WI38 (cell line): Measurements from ENCODE around the gene MALSU1.

ENCODE experiments used
- H3K4me3 ChIP-seq: 2 replicates; pipeline ENCODE4 v1.5.1; 2011; ENCODE audit warnings: low read depth, mild to moderate bottlenecking, control low read depth, low read length
- TF ChIP-seq, protein P1 (sequence below): IDR thresholded peaks from 2 replicates; pipeline ENCODE4 v1.5.1; 2012; ENCODE audit warnings: low read depth, mild to moderate bottlenecking, control low read depth, low read length

MALSU1 gene

DNA sequence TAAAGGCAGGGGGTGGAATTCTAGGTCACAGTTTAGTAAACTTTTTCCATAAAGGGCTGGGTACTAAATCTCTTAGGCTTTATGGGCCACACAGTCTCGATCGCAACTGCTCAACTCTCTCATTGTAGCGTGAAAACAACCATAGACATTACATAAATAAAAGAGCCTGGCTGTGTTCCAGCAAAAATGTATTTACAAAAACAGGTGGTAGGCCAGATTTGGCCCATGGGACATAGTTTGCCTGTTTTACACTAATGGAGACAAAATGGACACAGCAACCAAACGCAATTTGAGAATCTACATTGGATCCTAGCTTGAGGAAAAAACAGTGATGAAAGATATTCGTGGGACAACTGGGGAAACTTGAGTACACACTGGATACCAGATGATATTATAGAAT is 23.2 kb upstream of the MALSU1 start:
- no peak overlapping the region for H3K4me3 ChIP-seq
- TF ChIP-seq, protein P1, sequence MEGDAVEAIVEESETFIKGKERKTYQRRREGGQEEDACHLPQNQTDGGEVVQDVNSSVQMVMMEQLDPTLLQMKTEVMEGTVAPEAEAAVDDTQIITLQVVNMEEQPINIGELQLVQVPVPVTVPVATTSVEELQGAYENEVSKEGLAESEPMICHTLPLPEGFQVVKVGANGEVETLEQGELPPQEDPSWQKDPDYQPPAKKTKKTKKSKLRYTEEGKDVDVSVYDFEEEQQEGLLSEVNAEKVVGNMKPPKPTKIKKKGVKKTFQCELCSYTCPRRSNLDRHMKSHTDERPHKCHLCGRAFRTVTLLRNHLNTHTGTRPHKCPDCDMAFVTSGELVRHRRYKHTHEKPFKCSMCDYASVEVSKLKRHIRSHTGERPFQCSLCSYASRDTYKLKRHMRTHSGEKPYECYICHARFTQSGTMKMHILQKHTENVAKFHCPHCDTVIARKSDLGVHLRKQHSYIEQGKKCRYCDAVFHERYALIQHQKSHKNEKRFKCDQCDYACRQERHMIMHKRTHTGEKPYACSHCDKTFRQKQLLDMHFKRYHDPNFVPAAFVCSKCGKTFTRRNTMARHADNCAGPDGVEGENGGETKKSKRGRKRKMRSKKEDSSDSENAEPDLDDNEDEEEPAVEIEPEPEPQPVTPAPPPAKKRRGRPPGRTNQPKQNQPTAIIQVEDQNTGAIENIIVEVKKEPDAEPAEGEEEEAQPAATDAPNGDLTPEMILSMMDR = no peak

DNA sequence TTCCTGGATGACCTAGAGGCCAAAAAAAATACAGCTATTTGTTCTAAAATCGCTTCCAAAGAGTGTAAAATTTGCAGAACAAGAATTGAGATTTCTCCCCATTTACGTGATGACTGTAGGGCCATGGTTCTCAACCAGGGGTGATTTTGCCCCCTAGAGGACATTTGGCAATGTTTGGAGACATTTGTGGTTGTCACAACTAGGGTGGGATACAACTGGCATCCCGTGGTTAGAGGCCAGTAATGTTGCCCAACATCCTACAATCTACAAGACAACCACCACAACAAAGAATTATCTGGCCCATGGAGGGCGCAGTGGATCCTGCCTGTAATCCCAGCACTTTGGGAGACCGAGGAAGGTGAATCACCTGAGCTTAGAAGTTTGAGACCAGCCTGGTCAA is 22.8 kb upstream of the MALSU1 start:
- no peak overlapping the region for H3K4me3 ChIP-seq
- TF ChIP-seq, protein P1 = no peak

DNA sequence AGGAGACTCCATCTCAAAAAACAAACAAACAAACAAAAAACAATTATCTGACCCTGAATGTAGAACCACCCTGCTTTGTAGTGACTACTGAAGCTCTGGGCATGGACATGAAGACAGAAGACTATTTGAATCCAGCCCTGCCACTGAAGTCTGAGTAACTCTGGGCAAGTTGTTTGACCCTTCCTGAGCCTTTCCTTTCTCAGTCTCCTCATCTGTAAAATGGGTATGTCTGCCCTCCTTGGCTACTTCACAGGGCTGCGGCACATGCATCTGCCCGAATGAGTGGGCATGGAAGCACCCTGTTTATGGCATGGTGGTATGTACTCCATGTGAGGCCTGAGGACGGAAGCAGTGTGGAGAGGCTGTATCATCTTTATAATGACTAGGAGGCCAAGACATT is 22.2 kb upstream of the MALSU1 start:
- no peak overlapping the region for H3K4me3 ChIP-seq
- TF ChIP-seq, protein P1 = no peak

DNA sequence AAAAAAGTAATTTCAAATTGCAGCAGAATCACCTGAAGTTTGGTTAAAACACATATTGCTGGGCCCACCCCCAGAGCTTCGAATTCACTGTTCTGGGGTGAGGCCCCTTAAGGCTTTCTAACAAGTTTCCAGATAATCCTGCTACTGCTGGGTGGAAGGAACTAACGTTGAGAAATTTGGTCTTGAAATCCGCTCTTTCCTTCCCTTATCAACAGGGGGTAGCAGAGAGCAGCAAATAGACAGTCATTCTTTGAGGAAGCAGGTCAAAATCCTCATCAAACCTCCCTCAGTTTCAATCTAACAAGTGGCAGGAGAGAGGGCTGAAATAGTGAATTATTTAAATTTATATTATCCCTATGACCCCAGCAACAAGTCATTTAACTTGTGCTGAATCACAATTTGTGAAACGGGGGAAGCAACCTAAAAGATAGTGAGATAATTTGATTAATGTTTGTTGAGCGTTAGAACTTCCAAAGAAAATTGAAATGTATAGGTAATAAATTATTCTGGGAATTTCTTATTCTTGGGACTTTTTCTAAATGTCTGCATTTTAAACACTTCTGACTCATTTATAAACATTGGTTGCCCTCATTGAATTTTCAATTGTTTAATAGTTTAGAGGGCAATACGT is 21.7 kb upstream of the MALSU1 start:
- H3K4me3 ChIP-seq = no peak overlapping the region
- TF ChIP-seq, protein P1 = peak; percentile 68

DNA sequence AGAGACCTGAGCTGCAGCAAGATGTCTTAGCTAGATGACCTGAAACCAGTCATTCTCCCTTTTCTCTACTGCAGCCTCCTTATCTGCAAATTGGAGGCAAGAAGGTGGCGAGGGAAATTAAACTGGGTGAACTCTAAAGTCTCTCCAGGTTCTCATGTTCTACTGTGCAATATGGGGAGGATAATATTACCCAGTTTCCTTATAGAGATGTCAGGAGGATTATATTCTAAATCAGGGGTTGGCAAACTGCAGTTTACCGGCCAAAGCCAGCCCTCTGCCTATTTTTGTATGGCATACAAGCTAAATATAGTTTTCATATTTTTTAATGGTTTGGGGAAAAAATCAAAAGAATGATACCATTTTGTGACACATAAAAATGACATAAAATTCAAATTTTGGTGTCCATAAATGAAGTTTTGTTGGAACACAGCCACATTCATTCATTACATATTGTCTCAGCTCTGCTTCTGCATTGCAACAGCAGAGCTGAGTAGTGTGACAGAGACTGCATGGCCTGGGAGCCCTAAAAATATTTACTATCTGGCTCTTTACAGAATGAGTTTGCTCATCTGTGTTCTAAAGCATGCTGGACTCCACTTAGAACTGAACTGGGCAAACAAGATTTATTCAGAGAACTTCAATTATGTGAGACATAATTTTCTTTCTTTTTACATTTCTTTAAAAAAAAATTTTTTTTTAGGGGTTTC is 19.2 kb upstream of the MALSU1 start:
- H3K4me3 ChIP-seq = no peak overlapping the region
- TF ChIP-seq, protein P1 = no peak

DNA sequence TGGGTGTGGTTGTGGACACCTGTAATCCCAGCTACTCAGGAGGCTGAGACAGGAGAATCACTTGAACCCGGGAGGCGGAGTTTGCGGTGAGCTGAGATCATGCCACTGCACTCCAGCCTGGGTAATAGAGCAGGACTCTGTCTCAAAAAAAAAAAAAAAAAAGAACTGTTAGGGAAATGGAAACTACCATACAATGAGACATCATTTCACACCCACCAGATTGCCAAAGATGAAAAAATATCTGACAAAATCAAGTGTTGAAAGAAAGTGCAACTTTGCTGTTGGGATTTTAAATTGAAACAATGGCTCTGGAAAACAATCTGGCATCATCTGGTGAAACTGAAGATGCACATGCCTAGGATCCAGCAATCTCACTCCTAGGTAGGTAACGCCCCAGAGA is 16.1 kb upstream of the MALSU1 start:
- H3K4me3 ChIP-seq = no peak overlapping the region
- TF ChIP-seq, protein P1 = no peak

DNA sequence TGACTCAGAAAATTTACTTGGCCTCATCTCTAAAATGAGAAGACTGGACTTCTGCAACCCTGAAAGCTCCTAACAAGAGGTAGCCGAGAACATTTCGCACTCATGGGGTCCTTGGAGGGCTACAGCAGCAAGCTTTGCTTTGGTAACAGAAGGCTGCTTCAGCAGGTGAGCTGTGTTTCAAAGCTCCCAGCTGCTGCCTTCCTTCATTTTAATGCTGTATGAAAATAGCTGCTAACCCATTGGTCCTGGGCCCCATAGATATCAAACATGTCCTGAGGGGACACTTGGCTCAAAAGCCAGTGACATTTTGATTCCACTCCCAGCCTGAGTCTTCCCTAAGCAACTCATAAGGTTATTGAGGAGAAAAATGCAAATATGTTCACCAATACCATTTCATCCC is 14.3 kb upstream of the MALSU1 start:
- TF ChIP-seq, protein P1 = no peak
- no peak overlapping the region for H3K4me3 ChIP-seq
